Measurements from ENCODE around the gene ALS2. TPM values are rescaled to one million over a fixed set of nuclear protein-coding genes. Genes with fewer than 3 reads are reported as not detected.
A peak's percentile ranks its signal among the peaks of the same experiment; 100 is the strongest.
"Not testable (repeated sequence)": the region's sequence is repeated elsewhere in the genome, so short reads cannot be mapped to it uniquely, and the experiment has no call there.

The ALS2 gene
- 17.6 TPM for polyA plus RNA-seq (2013, experiment 1 of 2; ENCODE audit: insufficient read length)
- 17.9 TPM for polyA plus RNA-seq (2013, experiment 2 of 2; ENCODE audit: insufficient read length)

DNA sequence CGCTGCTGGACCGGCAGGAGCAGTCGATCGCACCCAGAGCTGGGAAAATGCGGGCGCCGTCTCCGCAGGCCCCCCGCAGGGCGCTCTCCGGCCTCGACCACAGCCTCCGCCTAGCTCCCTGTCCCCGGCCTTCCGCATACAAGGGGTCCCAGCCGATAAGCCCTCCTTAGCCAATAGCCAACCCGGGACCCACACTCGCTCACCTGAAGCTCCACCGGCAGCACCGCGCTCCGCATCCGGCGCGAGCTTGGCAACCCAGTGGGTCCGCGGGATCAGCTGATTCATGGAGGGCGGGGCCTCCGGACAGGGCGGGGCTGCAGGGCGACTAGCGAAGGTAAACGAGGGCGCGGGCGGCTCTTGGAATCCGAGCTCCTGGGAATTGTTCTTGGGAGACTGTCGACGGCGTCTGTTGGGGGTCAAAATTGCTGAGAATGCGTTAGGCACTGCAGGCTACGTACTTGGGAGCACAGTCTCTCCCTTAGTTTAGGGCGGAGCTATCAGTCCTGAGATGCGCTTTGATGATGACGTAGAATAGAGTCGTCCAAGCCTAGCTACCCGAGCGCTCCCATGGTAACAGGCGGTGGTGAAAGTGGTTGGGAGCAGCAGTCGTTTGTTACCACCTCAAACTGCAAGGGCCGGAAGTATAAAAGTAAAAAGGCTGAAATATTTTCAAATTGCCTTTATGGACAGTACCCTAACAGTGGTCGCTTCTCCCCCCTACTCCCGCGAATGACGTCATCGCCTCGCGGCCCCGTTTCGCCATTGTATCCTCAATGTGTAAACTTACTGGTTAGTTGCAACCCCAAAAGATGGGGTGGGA is at the start of gene ALS2:
TSS of gene ALS2 (minus strand) at position 260 of the 820 bp plus-strand sequence. CDS start 12,048 bp downstream, outside the sequence.
- peak; percentile 100 for DNase-seq

DNA sequence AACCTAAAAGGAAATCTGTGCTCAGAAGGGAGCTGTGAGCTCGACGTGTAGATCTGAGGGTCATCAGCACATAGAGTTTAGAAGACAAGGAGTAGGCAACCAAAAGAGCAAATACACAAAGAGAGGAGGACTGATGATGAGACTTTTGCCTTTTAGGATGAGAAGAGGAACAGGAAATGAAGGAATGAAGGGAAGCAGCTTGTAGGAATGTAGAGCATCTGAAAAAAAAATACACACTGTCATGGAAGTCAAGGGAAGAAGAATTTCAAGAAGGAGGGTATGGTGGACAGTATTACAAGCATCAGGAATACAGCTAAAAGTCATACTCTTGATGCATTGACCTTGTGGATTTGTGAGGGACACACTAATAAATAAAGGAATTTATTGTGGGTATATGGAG is 47.5 kb upstream of the ALS2 start:
- peak; percentile 78 for DNase-seq

DNA sequence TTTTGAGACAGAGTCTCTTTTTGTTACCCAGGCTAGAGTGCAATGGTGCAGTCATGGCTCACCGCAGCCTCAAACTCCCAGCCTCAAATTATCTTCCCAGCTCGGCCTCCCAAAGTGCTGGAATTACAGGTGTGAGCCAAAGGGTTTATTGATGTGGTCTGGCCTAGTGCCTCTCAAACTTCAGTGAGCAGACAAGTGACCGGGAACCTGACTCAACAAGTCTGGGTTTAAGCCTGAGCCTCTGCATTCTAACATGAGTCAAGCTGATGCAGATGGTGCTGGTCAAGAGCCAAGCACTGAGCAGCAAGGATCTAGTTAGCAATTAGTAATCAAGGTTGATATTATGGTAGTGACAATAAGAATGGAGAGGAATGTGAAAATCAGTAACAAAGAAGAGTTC is 46.9 kb upstream of the ALS2 start:
- DNase-seq = peak; percentile 42

DNA sequence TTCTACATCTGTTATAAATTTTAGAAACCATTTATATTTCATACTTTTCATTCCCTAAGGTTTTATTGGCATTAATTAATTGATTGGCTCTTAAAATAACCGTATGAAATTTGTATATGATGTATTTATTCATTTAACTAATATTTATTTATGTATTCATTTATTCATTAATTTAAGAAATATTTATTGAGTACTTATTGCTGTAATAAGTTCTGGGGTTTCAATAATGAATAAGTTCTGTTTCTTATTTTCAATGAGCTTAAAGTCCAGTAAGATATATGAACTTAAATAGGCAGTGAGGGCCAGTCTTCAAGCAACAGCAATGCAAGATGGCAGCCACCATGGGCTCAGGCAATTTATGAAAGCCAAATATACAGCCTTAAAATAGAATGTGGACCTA is 43.5 kb upstream of the ALS2 start:
- DNase-seq = no peak

DNA sequence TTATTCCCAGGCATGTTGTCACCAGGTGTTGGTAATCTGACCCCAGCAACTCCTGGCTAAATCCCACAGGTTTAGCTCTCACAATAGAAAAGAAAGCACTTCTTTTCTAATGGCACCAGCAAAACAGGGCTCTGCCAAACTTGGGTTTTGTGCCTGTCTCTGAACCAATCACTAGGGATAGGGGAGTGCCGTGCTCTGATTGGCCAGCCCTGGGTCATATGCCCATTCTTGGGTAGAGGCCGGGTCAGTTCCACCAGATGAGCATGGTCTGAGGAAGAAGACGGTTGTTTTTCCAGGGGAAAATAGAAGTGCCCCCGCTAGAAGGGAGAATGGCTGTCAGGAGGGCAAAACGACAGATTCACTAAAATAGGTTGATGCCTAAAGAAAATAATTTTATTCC is 40.3 kb upstream of the ALS2 start:
- DNase-seq = no peak

DNA sequence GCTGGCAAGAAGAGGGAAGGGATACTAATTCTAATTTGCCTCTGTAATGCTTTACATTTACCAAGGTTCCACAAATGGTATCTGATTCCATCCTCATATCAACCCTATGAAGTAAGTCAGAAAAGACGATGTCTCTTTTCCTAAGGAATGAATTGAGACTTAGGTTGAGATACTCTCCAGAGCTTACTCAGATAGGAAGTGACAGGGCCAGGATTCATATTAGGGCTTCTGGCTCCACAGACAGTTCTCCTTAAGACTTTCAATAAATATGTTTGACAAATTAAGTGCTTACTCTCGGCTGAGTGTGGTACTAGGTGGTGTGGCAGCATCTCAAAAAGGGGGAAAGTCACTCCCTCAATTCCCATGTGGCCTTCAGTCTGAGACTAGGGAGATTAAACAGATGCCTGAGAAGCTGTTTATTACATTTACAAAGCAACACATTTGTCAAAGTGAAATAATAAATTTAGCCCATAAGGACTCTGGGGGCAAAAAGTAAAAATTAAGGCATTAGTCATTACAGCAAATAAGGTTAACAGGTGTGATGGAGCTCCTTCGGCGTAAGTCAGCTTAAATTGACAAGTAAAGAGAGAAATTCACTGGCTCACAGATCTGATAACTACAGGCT is 39.8 kb upstream of the ALS2 start:
- no peak for DNase-seq

DNA sequence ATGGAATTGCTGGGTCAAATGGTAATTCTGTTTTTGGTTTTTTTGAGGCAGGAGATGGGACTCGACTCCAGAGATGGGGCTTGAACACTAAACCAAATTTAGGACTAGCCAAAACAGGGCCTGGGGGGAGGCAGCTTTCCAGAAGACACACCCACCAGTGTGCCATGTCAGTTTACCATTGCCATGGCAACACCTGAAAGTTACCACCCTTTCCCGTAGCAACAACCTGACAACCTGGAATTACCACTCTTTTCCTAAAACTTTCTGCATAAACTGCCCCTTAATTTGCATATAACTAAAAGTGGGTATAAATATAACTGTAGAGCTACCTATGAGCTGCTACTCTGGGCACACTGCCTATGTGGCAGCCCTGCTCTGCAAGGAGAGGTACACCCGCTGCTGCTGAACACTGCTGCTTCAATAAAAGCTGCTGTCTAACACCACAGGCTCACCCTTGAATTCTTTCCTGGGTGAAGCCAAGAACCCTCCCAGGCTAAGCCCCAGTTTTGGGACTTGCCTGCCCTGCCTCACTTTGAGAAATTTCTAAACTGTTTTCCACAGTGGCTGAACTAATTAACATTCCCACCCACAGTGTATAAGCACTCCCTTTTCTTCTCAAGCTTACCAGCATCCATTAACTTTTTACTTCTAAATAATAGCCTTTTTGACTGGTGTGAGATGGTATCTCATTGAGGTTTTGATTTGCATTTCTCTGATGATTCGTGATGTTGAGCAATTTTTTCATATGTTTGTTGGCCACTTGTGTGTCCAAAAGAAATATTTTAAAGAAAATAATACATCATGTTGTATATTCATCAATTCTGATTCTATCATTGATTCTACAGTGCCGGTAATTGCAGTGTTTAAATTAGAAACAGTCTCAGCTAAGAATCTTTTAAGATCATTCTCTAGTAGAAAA is 36.2 kb upstream of the ALS2 start:
- DNase-seq = no peak

DNA sequence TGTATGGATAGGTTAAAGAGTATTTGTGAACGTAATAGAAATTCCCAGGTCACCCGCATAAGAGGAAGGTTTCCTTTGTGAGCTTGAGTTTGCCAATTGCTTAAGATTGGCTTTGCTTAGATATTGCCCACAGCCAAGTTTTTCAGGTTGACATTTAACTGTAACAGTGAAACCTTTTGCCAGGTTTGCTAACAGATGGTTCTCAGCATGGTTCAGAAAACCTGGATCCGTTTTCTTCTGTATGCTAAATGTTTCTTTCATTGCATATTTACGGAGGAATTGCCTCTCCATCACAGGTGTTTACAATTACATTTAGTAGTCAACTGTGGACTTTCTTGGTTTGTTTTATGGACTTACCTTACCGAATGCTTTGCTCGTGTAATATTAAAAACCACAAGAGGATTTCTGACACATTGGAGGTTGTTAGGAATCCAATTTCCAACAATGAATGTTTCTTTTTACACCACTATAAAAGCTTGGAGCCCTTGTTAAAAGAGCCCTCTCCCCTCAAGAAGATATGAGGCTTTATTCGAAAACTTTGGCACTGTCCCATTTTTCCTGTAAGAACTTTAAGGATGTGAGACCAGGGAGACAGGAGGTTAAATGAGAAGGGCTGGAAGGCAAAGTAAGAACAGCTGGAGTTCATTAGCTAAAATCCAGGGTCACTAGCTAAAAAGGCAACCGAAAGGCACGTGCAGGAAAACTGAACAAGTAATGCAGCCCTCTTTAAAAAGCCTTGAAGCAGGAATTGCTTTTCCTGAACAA is 33.4 kb upstream of the ALS2 start:
- no peak for DNase-seq

DNA sequence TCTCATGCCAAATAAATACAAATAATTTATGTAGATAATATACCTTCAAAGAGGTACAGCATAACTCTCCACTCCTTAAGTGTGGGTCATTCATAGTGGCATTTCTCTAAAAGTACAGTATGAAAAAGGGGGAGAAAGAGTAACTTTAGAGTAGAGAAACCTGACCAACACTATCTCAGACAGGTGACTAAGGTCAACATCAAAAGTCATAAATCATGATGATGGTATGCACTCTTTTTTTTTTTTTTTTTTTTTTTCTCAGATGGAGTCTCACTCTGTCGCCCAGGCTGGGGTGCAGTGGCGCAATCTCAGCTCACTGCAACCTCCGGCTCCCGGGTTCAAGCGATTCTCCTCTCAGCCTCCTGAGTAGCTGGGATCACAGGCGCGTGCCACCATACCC is 29.9 kb upstream of the ALS2 start:
- DNase-seq = not testable (repeated sequence)

DNA sequence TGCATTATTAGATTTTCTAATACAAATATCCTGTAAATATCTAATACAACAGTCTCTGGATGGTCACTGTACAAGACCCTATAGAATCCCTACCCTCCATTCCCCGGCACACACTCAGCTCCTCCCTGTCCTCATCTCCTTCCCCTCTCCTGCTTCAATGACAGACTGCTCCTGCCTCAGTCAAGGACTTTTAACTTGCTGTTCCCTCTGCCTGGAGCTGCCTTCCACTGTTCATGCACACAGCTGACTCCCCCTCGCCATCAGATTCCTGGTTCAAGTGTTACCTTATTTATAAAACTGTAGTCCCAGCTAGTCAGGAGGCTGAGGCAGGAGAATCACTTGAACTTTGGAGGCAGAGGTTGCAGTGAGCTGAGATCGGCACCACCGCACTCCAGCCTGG is 28.9 kb upstream of the ALS2 start:
- DNase-seq = no peak

DNA sequence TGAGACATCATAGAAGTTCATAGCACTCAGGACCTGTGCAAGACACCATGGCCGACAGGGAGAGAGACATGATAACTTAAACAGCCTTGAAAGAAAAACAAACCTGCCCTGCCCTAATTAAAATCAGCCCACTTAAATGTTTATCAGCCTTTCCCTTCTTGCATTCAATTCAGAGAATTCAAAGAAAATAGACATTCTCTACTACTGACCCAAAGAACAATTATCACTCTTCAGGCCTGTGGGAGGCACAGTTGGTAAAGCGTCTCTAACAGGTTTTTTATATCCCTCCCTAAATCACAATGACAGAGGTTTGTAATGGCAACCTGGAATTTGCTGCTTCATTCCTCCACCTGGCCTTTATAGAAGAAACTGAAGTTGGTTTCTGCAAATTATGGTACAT is 27.3 kb upstream of the ALS2 start:
- no peak for DNase-seq

DNA sequence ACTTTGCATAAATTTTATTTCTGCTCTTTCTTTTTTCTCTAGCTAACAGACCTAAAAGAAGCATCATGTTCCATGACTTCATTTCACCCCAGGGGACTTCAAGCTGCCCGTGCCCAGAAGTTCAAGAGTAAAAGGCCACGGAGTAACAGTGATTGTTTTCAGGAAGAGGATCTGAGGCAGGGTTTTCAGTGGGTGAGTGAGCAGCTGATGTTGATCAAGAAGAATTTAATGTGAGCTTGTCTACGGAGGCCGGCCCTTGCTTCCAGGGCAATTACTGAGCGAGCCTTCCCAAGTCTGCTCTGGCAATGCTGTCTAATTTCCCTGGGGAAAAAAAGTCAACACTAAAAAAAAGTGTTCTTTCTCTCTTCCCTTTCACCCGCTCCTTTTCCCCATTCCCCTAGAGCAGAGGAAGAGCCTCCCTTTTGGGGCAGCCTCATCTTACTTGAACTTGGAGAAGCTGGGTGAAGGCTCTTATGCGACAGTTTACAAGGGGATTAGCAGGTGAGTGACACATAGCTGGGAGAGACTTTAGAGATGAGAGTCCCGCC is 26.8 kb upstream of the ALS2 start:
- peak; percentile 91 for DNase-seq

DNA sequence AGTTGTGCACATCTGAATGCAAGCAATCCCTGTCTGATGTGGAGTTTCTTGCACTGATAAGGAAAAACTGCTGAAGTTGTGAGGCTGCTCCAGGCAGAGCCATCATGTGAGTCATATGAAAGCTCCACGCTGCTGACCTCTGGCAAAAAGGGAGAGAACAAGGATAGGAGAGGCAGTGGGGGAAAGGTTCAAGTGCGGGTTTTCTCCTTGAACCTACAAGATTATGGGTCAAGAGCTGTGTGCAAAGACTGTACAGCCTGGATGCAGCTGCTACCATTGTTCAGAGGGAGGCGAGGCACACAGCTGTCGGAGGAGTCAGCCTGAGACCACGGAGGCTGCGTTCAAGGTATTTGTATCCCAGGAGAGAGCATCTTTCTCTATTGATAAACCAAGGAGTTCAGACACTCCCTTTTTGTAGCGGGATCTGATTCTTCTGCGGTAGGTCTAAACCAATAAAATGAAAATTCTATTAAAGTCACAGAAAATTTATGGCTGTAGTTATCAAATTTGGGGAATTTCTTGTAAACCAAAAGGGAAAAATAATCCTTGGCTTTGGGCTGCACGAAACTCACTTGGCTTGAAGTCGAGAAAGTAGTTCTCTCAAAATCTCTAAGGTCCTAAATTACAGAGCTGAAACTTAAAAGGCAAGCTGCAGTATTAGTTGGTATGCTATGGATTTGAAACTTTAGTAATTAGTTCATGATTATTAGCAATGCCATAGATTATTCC is 25.9 kb upstream of the ALS2 start, which contains the start of gene CDK15:
TSS of gene CDK15 (plus strand) at position 96 of the 729 bp plus-strand sequence. CDS start at position 224, 128 bp downstream.
- peak; percentile 65 for DNase-seq

DNA sequence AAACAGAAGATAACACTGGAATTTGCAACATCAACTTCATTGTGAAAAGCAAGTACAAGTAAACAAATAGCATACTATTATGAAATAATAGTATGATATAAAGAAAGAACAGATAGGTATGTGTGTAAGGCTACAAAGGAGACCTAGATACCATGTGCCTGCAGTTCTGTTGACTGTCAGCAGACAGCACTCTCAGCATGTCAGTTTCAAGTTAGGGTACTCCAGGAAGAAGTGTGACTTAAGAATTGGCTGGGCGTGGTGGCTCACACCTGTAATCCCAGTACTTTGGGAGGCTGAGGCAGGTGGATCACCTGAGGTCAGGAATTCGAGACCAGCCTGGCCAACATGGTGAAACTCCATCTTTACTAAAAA is 18.2 kb upstream of the ALS2 start:
- DNase-seq = peak; percentile 73

DNA sequence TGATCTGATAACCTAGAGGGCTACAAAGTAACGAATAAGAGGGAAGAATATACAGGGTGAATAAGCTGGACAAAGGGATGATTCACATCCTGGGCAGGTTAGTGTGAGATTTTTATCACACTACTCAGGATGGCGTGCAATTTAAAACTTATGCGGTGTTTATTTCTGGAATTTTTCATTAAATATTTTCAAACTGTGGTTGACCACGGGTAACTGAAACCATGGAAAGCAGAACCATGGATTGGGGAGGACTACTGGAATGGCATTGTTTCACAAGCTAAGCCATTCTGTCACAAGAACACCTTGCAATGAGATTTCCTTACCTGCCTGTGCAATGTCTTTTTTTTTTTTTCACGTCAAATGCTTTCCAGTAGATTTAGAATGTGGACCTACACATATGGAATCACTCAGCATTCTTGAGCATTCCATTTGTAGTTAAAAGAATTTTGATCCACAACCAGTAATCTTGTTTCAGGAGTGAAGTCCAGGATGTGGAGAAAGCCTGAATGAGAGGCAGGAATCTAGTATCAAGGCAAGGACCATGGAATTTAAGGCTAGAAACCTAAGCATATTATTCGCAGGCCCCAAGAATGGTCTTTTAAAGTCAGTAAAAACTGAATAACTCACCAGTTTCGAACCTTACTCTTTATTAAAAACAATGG is 17.6 kb upstream of the ALS2 start:
- peak; percentile 97 for DNase-seq

DNA sequence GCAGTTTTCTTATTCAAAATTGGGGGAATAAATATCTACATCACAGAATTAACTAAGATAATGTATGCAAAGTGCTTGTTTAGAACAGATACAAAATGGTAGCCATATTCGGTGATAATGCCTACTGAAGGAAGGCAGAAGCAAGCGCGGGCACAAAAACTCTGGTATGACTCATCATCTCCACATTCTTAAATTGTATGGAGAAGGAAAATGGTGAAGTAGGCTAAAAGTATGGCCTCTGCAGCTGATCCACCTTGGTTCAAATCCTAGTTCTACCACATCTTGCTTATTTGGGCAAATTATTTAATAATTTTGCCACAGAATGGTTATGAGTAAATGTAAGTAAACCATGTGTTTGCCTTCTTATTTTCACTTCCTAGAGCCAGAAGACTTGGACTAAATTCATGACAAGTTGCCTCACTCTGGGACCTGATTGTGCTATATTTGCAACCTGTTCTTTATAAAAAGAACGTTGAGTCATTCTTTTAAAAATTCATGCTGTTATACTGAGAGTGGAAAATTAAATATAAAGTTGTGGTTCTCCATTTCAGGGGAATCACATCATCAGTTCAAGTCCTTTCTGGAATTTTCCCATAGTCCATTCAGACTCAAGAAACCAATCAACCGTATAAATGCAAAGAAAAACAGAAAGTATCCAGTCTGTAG is 16.6 kb upstream of the ALS2 start:
- DNase-seq = peak; percentile 92

DNA sequence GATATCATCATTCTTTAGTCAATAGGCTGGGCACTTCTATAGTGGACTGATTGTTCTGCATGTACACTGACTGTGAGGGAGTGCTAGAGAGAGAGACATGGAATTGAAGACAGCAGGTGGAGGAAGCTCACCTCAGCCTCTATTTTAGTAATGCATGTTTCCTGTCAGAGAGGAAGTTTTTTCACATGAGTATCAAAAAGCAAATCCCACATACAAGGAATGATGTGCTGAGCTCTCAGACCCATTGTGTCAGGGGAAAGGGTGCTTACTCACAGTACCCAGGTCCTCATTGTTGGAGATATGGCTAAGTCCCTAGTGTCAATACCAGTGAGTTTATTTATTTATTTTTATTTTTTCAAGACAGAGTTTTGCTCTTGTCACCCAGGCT is 15.7 kb upstream of the ALS2 start:
- DNase-seq = no peak

DNA sequence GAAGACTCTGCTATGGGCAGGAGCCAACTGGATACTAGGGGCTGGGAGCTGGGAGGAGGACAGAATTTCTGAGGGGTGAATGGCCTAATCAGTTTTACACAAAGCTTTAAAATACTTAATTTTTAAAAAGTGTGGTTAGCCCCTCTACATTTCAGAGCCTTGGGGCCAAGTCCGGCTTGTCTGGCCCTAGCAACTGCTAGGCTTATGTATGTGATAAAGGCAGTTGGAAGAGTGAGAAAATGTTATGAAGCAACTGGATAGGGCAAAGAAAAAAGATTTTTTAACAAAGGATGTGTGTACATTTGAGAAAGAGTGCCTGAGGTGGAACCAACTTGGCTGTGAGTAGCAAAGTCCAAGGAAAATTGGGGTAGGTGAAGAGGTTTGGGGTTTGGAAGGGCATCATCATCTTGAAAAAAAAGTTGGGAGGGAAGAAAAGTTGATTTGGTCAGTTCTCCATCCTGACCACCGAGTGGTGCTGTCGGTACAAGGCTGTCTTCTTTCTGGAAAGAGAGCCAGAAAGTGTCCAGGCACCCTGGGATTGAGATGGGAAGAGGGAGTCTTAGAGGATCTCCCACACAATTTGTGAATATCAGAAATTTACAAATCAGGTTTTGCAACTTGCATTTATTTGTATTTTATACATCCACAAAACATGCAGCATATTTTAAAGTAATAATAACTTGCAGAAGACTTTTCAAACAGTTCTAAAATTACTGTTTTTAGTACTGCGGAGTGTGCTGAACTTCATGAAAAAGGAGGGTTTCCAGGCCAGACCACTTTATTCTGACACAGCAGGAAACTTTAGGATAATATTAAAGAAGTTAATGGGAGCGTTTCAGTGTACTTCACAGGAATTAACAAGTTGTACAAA is 15.1 kb upstream of the ALS2 start:
- DNase-seq = peak; percentile 74

DNA sequence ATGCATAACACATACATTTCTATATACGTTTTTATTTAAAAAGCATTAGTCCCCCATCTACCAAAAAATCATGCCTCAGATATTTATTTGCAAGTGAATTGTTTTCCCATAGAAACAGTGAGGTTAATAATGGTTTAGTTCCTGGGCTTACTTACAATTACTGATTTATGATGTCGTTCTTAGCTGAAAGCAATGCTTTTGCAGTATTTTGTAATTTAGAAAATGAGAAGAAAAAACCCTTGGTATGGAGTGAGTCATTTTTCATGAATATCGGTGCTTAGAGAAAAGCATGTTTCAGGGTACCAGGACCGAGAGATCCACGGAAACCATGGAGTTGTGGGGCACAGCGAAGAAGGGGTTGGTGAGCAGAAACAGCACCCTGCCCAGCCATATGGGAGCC is 13.6 kb upstream of the ALS2 start:
- no peak for DNase-seq
